Adrenal gland (tissue), 5 donors: ENCODE measurements around the gene AGBL4.

ENCODE experiments used
- CTCF ChIP-seq, 6 experiments: fragments of 450-650 bp in 4 of 6; fragments of 200-600 bp in 2 of 6; sonication (generic) in 1 of 6; IDR thresholded peaks; 1 replicate in 5 of 6; 2 replicates in 1 of 6; pipeline versions ENCODE4 v1.5.1 to v1.8.0; 2016 to 2021; ENCODE audit warnings: antibody characterized with exemption in 6 of 6, mild to moderate bottlenecking in 2 of 6, moderate library complexity in 1 of 6
- POLR2A ChIP-seq, 2 donors: fragments of 450-650 bp; IDR thresholded peaks; one replicate each; pipeline ENCODE4 v1.6.1; 2017; ENCODE audit warnings: antibody characterized with exemption in 2 of 2, mild to moderate bottlenecking in 2 of 2, moderate library complexity in 1 of 2
- donor health status: DM: no; HTN: no; CAD: no.

- TF ChIP-seq CTCF (IDR thresholded peaks at IDR 0.05) (no peak), POLR2A (IDR thresholded peaks at IDR 0.05) (no peak)
Observed at GRCh38 chr1:48679859-48680258, 1343.9 kb downstream of the AGBL4 start.
